GM18909 (cell line): ENCODE data around the gene INSYN2B.
"Not testable (repeated sequence)": the region's sequence is repeated elsewhere in the genome, so short reads cannot be mapped to it uniquely, and the experiment has no call there.

Experiments
- ATAC-seq: cut with Tn5 transposase; IDR thresholded peaks from one replicate; pipeline ENCODE4 v1.9.1; 2021; ENCODE audit warnings: mild to moderate bottlenecking; ENCODE audit not compliant: unreplicated experiment, poor library complexity

The INSYN2B gene

DNA sequence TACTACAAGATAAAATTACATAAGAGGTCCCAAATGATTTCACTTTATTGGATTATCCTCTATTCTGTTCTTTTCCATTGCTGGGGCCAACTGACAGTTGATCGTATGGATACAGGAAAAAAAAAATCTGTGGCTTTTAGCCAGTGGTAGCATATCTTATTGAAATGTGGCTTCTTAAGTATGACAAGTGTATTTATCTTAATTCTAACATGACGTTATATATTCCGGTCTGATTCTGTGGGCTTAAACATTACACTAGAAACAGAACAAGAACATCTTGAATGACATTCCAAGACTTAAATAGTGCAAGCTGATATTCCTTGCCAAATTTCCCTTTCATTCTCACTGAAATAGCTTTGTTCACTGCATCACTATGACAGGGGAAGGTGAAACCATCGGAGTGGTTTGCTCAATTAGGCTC, 117.9 kb downstream of the INSYN2B start:
- no peak for ATAC-seq

DNA sequence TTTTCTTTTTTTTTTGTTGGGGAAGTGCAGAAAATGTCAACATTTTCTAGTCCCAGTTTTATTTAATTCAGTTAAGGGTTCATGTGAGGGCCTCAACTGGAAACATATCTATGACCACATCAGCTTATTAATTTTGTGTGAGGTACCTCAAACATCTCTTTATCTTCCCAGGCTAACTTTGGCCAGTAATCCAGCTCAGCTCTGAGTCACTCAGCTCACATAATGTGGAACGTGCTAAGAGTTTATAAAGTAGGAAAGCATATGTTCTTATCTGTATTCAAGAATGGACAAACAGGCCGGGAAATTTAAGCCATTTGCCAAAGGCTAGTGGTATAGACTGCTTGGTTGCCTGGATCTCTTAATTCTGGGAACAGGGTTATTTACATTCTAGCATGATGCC, 118.4 kb downstream of the INSYN2B start:
- no peak for ATAC-seq

DNA sequence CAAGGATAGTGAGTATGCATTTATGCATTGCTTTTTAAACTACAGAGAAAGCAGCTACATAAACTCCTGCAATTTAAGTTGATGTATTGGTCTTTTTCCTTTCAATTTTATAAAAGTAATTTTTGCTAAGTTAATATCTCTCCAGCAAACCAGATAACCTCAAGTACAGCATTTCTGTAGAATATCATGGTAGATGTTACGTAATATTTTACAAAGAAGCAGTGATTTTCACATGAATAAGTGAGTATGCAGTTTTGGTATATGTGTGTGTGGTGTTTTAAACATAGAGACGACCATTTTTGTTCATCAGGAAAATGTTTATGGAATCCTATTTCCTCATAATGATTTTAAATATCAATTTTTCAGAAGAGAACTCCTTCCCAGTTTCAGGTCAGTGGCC, 118.9 kb downstream of the INSYN2B start:
- no peak for ATAC-seq

DNA sequence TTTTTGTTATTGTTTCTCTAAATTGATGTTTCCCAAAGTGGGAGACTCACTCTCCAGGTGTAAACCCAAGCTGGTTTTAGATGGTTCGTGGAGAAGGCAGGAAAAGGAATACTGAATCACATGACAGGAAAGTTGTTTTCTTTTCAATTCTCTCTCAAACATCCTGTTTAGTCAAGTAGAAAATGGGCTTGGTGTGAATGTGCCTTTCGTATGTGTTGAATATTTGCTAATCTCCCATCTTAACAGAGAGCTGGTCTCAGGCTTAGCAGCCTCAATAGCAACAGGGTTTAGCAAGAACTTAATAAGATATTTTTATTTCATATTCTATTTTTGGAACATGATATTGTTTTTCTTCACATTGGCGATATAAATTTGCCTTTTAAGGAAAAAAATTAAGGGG, 119.7 kb downstream of the INSYN2B start:
- ATAC-seq: peak; percentile 56

DNA sequence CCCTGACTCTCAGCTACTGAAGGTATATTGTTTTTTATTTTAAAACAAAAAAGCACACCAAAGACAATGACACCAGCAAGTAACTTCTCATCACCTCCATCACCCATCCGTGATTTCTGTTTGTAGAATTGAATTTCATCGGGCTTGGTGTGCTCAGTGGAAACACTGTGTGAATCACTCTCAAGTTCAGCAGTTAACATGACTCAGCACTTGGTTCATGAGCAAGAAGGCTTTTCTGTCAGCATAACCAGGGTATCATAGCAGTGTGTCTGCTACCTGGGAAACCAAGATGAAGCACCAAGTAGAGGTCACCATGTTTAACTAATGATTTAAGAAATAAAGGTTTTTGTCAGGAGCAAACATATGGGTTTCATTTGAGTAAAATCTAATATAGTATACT, 123.7 kb downstream of the INSYN2B start:
- ATAC-seq: no peak

DNA sequence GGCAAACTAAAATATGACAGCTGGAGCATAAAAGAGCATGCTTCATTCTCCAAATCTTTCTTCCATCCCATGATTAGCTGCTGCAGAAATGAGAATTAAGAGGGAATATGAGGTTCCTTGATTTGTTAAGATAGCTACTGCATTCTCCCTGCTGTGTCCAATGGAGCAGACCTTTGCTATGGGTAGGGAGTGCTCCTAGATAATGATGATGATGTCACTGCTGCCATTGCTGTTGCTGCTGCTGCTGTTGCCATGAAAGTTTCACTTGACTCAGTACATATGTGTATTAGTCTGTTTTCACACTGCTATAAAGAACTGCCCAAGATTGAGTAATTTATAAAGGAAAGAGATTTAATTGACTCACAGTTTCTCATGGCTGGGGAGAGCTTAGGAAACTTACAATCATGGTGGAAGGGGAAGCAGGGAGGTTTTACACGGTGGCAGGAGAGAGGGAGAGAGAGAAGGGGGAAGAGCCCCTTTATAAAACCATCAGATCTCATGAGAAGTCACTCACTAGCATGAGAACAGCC, 128.9 kb downstream of the INSYN2B start:
- ATAC-seq: no peak

DNA sequence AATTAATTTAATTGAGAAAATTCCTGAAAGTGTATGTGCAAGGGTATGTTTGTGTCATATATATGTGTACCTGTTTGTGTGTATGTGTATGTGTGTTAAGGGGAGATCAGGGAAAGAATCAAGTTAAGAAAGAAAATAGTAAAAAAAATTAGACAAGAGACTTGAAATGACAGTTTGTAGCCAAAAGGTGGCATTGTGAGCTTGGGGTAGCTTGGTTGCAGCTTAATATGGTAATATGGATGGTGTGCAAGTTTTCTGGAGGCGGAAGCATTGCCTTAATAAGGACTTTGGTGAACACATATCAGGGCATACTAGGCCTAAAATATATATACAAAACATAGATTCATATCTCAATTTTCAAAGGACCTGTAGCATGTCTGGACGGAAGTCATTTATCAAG, 129.9 kb downstream of the INSYN2B start:
- ATAC-seq: no peak

DNA sequence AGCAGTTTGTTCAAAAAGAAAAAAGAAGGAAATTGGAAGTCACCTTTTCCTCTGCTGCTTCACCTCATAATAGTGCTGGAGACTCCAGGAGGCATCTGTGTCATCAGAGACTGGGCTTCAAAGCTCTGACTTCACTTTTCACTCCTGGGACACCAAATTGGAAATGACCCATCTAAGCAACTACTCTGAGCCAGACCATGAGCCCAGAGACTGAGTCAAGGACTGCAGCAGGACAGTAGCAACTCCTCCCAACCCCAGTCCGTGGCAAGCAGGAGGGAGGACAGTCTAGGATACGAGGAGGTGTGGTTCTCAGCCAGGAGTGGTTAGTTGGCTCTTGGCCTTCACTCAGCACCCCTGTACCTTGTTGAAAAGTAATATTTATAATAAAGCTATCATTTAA, 131.5 kb downstream of the INSYN2B start:
- ATAC-seq: no peak

DNA sequence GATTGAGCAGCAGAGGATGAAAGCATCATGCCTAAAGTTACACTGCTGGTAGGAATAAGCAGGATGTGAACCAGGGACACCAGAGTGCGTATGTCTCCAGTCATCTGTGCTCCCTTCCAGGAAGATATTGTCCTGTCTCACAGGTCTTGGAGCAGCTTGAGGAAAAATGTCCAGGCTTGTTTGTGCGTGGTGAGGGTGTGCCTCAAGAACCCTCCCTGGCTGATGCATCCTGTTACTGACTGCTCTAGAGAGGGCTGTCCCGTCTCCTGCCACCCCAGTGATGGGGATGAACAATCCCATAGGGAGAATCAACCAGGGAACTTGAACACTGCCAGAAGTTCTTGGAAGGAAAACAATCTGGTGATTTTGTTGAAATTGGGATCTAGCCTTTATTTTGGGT, 132.0 kb downstream of the INSYN2B start:
- no peak for ATAC-seq

DNA sequence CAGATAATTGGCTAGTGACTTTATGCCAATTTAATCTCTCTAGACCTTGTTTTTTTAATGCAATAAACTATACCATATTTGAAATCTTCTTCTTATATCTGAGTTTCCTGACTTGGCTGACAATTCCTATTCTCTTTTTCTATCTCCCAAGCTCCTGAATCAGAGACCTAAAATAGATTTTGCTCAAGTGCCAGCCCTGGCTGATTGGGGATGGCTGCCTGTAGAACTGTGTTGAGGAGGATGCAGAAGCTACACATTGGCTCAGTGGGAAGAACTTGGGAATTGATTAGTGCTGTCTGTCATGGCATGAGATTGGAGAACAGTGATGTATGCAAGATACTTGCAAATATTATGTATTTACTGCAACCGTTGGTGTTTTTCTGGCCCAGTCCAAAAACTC, 132.8 kb downstream of the INSYN2B start:
- ATAC-seq: no peak

DNA sequence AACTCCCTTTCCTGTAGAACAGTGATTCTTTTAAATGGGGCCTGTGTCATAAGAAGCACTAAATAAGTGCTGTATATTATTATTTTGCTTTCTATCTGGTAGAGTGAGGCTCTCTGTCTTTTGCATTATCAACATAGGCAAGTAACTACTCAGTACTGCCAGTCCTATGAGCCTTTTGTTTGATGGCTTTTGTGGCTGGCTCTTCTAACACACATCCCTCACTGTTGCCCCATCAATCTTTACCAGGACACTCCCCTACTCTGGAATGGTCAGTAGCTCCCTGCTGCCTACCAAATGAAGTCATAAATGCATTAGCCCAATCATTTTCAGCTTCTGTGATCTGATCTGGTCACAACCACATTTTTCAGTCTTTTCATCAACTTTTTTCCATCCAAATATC, 137.6 kb downstream of the INSYN2B start:
- no peak for ATAC-seq

DNA sequence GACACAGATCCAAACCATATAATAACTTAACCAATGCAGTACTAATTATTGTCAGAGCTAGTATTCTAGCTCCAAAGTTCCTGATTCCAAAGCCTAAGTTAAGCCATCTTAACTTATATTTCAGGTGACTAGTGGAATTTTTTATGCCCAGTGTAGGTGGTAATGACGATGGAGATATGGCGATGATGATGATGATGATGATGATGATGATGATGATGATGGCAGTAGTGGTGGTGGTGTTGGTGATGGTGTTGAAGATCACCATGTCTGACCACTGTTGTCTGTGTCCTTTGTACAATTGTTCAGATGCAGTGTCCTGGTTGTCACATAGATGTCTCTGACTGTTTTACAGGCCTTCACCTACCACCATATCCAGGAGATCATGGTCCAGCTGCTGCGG, 139.9 kb downstream of the INSYN2B start:
- no peak for ATAC-seq

DNA sequence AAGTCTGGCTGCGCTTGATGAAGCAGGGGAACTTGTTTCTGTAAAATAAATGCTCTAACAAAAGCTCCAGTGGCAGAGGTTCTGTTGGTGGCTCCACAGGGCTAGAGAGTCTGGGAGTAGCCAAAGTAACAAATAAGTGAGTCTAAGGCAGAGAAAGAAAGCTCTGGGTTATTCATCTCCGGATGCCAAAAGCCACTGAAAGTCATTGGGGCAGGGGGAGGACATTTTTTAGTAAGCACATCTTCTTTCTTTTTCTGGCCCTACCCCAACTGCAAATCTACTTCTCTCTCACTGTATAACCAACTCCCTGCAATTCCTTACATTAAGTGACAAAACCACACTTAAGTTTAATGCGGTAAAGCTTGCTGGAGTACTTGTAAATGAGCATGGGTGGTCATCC, 141.6 kb downstream of the INSYN2B start:
- ATAC-seq: peak; percentile 88

DNA sequence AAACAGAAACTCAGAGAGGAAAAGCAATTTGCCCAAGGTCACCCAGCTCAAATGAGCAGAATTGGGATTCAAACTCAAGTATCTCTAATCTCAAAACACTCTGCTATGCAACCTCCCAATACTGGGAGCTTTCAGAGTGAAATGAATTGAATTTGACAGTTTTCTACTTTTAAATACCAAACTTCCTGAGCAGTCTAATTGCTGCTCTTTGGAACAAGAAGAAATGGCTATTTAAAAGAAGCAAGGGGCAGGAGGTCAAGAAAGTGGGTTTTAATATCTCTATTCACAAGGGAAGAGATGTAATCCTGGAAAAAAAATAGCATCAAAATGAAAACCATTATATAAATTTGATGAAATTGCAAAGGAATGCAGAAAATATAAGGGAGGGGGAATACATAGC, 142.6 kb downstream of the INSYN2B start:
- ATAC-seq: no peak

DNA sequence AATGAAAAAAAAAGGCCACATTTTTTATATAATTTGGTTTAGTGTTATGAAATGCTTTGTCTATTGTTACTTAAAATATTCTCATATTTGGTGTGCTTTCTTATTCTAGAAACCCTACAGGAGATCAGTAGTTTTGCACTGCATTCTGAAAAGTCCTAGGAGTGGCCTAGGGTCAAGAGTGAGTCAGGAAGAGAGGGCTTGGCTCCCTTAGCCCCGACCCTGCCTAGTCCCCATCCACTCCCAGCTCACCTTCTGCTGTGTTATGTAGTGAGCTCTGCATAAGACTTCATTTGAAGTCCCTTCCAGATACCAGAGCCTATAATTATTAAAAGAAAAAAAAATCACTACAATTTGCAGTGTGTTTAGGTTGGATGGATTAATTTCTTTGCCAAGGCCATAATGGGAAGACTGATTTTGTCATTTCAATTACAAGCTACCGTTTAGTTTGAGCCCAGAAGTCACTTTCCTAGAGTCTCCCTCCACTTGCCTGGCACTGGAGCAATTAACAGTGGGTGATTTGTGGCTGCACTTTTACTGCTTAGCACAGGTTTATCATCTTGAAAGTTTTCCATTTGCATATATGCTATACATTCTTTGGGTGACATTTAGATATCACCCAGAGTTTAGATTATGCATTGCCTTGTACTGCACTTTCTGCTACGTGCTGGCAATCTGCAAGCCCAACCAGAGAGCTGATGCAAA, 143.3 kb downstream of the INSYN2B start:
- no peak for ATAC-seq

DNA sequence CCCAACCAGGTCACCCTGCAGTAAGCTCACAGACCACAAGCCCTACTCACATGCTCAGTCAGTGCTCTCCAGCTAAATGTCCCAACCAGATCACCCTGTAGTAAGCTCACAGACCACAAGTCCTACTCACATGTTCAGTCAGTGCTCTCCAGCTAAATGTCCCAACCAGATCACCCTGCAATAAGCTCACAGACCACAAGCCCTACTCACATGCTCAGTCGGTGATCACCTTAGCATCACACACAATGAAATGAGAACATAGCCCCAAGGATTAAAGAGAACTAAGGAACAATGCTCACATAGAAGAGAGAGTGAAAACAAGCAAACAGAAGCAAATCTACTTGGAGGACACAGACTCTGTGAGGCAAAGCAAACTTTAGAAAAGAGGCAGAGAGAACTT, 145.8 kb downstream of the INSYN2B start:
- not testable (repeated sequence) for ATAC-seq

DNA sequence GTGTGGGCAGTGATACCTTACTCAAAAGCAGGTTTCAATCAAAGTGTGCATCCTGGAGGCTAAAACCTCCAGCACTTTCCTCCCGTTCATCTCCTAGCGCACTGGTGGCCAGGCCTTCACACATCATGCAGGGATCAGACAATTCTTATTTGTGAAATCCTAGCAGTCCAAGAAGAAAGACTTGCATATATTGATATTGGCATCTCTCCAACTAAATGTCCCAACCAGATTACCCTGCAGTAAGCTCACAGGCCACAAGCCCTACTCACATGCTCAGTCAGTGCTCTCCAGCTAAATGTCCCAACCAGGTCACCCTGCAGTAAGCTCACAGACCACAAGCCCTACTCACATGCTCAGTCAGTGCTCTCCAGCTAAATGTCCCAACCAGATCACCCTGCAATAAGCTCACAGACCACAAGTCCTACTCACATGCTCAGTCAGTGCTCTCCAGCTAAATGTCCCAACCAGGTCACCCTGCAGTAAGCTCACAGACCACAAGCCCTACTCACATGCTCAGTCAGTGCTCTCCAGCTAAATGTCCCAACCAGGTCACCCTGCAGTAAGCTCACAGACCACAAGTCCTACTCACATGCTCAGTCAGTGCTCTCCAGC, 146.5 kb downstream of the INSYN2B start:
- not testable (repeated sequence) for ATAC-seq

DNA sequence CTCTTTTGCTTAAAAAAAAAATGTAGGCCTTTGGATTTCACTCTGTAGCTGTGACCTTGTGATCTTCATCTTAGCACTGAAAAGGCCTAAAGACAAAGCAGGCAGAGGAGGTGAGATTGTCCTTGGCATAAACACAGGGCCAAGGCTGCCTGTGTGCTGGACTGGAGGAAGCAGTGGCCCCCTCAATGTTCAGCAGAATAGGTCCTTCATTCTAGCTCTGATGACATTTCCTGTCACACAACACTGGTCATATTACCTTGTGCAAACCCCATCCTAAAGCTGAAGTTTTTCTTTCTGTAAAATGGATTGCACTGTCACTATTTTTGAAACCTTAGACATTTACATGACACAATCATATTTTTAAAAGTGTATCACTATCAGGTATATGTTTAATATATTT, 147.4 kb downstream of the INSYN2B start:
- ATAC-seq: peak; percentile 37

DNA sequence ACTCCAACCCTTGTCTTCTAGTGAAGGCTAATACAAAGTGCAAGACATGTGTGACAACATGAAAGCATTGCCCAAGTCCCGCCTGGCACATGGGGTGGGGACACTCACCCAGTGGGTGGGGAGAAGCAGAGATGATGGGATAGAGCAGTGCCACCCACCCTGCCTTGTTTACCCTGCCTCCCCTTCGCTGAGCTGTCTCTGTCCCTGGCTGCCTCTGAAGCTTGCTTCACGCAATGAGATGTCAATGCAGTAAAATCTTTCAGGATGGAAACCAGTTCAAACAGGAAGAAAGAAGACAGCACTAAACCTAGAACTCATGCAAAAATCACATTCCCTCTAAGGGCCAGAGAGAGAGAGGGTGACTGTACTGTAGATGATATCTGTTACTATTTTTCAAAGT, 148.0 kb downstream of the INSYN2B start:
- ATAC-seq: no peak

DNA sequence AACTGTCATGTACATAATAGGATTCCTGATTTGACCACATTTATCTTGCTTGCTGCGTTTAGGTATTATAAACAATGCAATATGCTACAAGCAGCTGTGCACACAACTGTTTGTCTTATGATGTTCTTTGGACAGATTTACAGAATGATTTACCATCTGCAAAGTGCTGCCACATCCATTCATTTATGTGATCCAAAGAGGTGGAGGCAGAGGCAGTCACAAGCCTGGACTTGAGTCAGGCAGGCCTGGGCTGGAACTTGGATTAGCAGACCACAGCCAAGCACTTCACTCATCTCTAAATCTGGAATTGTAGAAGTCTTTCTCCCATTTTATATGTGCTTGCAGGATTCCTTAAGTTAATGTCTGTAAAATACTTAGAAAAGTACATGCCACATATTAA, 149.0 kb downstream of the INSYN2B start:
- ATAC-seq: no peak

DNA sequence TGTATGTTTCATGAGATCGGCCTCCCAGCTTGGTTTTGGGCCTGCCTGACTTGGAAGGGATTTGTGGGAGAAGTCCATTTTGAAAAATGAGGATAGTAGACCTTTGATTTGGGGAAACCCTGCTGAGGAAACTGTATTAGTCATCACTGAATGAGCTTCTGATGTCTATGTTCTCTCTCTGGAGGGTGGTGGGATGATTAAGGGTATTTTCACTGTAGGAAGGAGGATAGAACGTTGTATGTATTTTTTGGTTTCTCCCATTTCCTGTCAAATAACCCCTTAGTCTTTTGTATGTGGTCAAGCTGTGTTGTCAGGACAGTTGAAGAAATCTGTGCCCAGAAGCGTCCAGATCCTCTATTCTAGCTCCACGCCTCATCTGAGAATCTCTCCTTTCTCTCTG, 151.9 kb downstream of the INSYN2B start:
- no peak for ATAC-seq

DNA sequence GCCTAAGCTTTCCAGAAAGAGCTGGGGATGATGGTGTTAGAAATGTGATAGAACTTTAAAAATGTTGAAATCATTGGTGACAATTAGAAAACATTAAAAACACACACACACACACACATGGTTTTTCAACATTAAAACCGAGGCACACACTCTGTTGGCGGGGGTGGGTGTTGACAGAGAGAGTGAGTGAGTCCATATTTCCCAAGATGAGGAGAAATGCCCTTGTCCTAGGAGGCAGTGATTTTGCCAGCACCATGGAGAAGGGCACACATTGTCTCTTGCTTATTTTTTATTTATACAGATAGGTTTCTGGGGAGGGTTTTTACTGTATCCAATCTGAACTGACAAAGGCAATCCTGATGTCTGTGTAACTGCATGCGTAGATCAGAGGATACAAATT, 152.5 kb downstream of the INSYN2B start:
- ATAC-seq: no peak
